Inferior parietal cortex (tissue), 1 donor: Measurements from ENCODE around the gene VPS35L.

Source experiments
- DNase-seq: peaks from one replicate; pipeline ENCODE4 v3.0.0-alpha.2; 2016; ENCODE audit errors: extremely low spot score

The VPS35L gene

GRCh38 chr16:19746561-19746960 lies 191.1 kb downstream of the VPS35L start:
- DNase-seq: no peak

- no peak for DNase-seq
These were observed 193.1 kb downstream of the VPS35L start for GRCh38 chr16:19748389-19749168.

DNA sequence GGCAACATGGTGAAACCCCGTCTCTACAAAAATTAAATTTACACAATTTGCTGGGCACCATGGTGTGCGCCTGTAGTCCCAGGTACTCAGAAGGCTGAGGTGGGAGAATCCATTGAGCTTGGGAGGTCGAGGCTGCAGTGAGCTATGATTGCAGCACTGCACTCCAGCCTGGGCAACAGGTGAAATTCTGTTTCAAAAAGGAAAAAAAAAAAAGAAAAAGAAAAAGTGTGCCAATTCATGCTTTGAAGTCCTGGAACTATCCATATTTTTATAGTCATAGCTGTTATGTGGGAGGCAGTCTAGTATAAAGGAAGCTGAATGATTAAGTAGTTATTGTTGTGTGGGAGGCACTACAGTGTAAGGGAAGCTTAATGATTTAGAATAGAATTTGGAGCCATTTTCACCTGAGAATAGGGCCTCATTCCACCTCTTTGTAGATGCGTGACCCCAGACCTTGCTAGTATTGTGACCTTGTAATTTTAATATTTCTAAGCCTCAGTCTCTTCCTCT lies 194.1 kb downstream of the VPS35L start:
- DNase-seq: no peak
